Endothelial cell of umbilical vein (primary cell): ENCODE data around the gene BTBD10. TPM values are rescaled to one million over a fixed set of nuclear protein-coding genes. Genes with fewer than 3 reads are reported as not detected.

Experiments used
- BruUV-seq: library from RNA; stranded (reverse); fragments of 400-500 nt; replicated peaks from 2 replicates; lab custom pipeline; 2021; lab: Mats Ljungman, UMichigan
- CTCF ChIA-PET: fragments of 300-600, 350-600 bp; sonication (Branson Sonifier 250); formaldehyde crosslinking; loops from one replicate; lab custom pipeline; 2021; ENCODE audit warnings: antibody characterized with exemption, inconsistent platforms; lab: Charles Lee
- POLR2A ChIA-PET: fragments of 300-600, 350-600 bp; sonication (Branson Sonifier 250); formaldehyde crosslinking; loops from one replicate; lab custom pipeline; 2021; ENCODE audit warnings: antibody characterized with exemption, inconsistent platforms; lab: Charles Lee
- DNase-seq: peaks from one replicate; pipeline ENCODE4 v3.0.0-alpha.2; 2011; ENCODE audit warnings: low read depth, low spot score
- FAIRE-seq: peaks from 2 replicates; lab custom pipeline; 2011; peaks lifted over from hg19 to GRCh38; lab: Jason Lieb, UNC
- H2AFZ ChIP-seq: 2 replicates; pipeline ENCODE4 v1.6.0; 2012; ENCODE audit warnings: low read depth, low read length, control low read depth, inconsistent platforms
- H3K27ac ChIP-seq: 2 replicates; pipeline ENCODE4 v1.5.1; 2011; ENCODE audit warnings: low read depth, mild to moderate bottlenecking, control low read depth, low read length, moderate library complexity; ENCODE audit not compliant: insufficient read depth
- H3K27me3 ChIP-seq, 2 experiments: 2 replicates each; pipeline versions ENCODE4 v1.6.0 to v1.6.1; 2011; ENCODE audit warnings: low read length in 2 of 2, mixed read lengths in 1 of 2; ENCODE audit not compliant: control insufficient read depth in 2 of 2, insufficient read depth in 2 of 2
- H3K36me3 ChIP-seq, 2 experiments: 2 replicates in 1 of 2; 3 replicates in 1 of 2; pipeline ENCODE4 v1.5.1; 2011; ENCODE audit warnings: low read length in 2 of 2, mild to moderate bottlenecking in 1 of 2, moderate library complexity in 1 of 2; ENCODE audit not compliant: control insufficient read depth in 2 of 2, insufficient read depth in 2 of 2; ENCODE audit errors: extremely low read depth in 1 of 2
- H3K4me1 ChIP-seq: 3 replicates; pipeline ENCODE4 v1.5.1; 2011; ENCODE audit warnings: mild to moderate bottlenecking, low read length; ENCODE audit not compliant: control insufficient read depth, insufficient read depth; ENCODE audit errors: extremely low read depth
- H3K4me2 ChIP-seq: 2 replicates; pipeline ENCODE4 v1.6.1; 2011; ENCODE audit warnings: low read length, control low read depth, mixed read lengths; ENCODE audit not compliant: insufficient read depth
- H3K4me3 ChIP-seq, 3 experiments: fragments of 200-600 bp in 1 of 3; sonication (generic), shearing (Covaris generic) in 1 of 3; replicated peaks in 1 of 3; 2 replicates each; pipeline ENCODE4 v1.5.1; 2011 to 2016; ENCODE audit warnings: control low read depth in 3 of 3, low read length in 3 of 3, mild to moderate bottlenecking in 2 of 3, inconsistent platforms in 1 of 3, low read depth in 1 of 3, moderate library complexity in 1 of 3; ENCODE audit not compliant: insufficient read depth in 1 of 3
- H3K79me2 ChIP-seq: 2 replicates; pipeline ENCODE4 v1.6.0; 2012; ENCODE audit warnings: low read length, inconsistent platforms; ENCODE audit not compliant: control insufficient read depth, insufficient read depth
- H3K9ac ChIP-seq: replicated peaks from 2 replicates; pipeline ENCODE3; 2011; ENCODE audit warnings: low read length, control low read depth; ENCODE audit not compliant: insufficient read depth; ENCODE audit errors: extremely low read depth
- H3K9me1 ChIP-seq: replicated peaks from 3 replicates; pipeline ENCODE4 v1.6.0; 2011; ENCODE audit warnings: mild to moderate bottlenecking, low read length; ENCODE audit not compliant: control insufficient read depth, insufficient read depth; ENCODE audit errors: extremely low read depth
- H3K9me3 ChIP-seq: replicated peaks from 2 replicates; pipeline ENCODE4 v1.5.1; 2012; ENCODE audit warnings: low read length, inconsistent platforms; ENCODE audit not compliant: control insufficient read depth, insufficient read depth
- H4K20me1 ChIP-seq: replicated peaks from 2 replicates; pipeline ENCODE3; 2011; ENCODE audit warnings: mild to moderate bottlenecking, low read length; ENCODE audit not compliant: control insufficient read depth, insufficient read depth; ENCODE audit errors: extremely low read depth
- EZH2 ChIP-seq: IDR thresholded peaks from 2 replicates; pipeline ENCODE4 v1.6.1; 2012; ENCODE audit warnings: borderline replicate concordance, low read depth, mild to moderate bottlenecking, moderate library complexity, low read length, inconsistent platforms; ENCODE audit not compliant: severe bottlenecking
- FOS ChIP-seq: IDR thresholded peaks from 2 replicates; pipeline ENCODE4 v1.6.1; 2011; ENCODE audit warnings: mild to moderate bottlenecking, low read length, moderate library complexity, borderline replicate concordance; ENCODE audit not compliant: insufficient read depth
- GATA2 ChIP-seq: IDR thresholded peaks from 2 replicates; pipeline ENCODE4 v1.7.0; 2011; ENCODE audit warnings: low read depth, mild to moderate bottlenecking, moderate library complexity, mixed read lengths, low read length; ENCODE audit not compliant: insufficient read length, insufficient read depth
- JUN ChIP-seq: IDR thresholded peaks from 2 replicates; pipeline ENCODE4 v1.6.1; 2011; ENCODE audit warnings: borderline replicate concordance, low read depth; ENCODE audit not compliant: insufficient read length, insufficient read depth
- MYC ChIP-seq: IDR thresholded peaks from one replicate; pipeline ENCODE4 v1.6.1; 2011; ENCODE audit warnings: mild to moderate bottlenecking, low read depth, low read length
- POLR2A ChIP-seq: IDR thresholded peaks from 2 replicates; pipeline ENCODE4 v1.6.1; 2012; ENCODE audit warnings: low read depth, mild to moderate bottlenecking, control low read depth, low read length
- POLR2AphosphoS5 ChIP-seq: IDR thresholded peaks from 2 replicates; pipeline ENCODE4 v1.6.1; 2012; ENCODE audit warnings: low read depth, mild to moderate bottlenecking, control low read depth, low read length, moderate library complexity; ENCODE audit not compliant: insufficient read depth
- dilution Hi-C: fragments of 300-500 bp; cut with MboI; formaldehyde crosslinking; loops from one replicate; pipeline ENCODE4 v1.15.0; 2019; ENCODE audit warnings: low sequenced_read_pairs; ENCODE audit not compliant: extremely low pct_ligation_motif_present
- intact Hi-C: fragments of 100-400 bp; cut with micrococcal nuclease; formaldehyde crosslinking; loops from one replicate; pipeline ENCODE4 v1.10.0; 2022
- polyA plus RNA-seq, 4 experiments: library from polyadenylated mRNA; depleted of rRNA in 3 of 4; stranded (reverse) in 3 of 4; unstranded in 1 of 4; fragments of >200 nt; gene quantifications; 2 replicates each; pipeline versions ENCODE4 v1.2.1 to v1.2.3, GENCODE V29; 2011 to 2012; ENCODE audit warnings: missing spikeins in 1 of 4
- total RNA-seq: library from RNA; stranded (reverse); gene quantifications from 2 replicates; pipeline ENCODE4 v1.2.3, GENCODE V29; 2021
- TF ChIP-seq, protein P1 (sequence below), 2 donors: IDR thresholded peaks; 1 replicate in 1 of 2; 2 replicates in 1 of 2; pipeline ENCODE4 v1.5.1; 2011; ENCODE audit warnings: low read length in 2 of 2, mild to moderate bottlenecking in 2 of 2, moderate library complexity in 2 of 2, control low read depth in 1 of 2, inconsistent platforms in 1 of 2, low read depth in 1 of 2; ENCODE audit not compliant: insufficient read depth in 1 of 2; ENCODE audit errors: extremely low read depth in 1 of 2
- TF ChIP-seq, protein P2 (sequence below): IDR thresholded peaks from 2 replicates; pipeline ENCODE4 v1.6.1; 2011; ENCODE audit not compliant: insufficient read depth, insufficient read length

BTBD10 gene
- total and polyA plus RNA-seq, 2 donors (not counting 3 experiments of a cell fraction or from before 2014, with no cell fraction given) = 31.7 to 49.6 TPM

DNA sequence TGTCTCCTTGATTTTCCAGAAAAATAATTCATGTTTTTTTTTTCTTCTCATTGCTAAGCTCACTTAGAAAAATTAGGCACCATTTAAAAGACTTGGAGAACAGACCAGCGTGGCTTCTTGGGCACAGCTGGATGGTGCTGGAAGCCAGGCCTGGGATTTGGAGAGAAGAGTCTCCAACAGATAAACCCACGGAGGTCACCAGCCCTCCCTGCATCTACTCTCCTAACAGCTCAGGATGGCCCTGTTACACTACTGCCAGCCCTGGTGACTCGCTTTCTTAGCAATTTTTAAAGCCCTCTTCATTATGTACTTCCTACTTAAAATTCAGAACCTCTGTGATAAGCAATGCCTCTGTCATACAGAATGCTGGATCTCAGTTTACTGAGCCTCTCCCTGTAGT is 31.0 kb upstream of the BTBD10 start:
- Histone ChIP-seq H3K9me1 (no peaks in the 10 kb centered on the region), H3K27me3 (peaks cover 6 to 31% of the 10 kb centered on the region in 2 experiments), H3K79me2 (no peaks in the 10 kb centered on the region), H3K9me3 (no peaks in the 10 kb centered on the region), H3K36me3 (no peaks in the 10 kb centered on the region), H2AFZ (no peak overlapping the region), H3K4me3 (no peak overlapping the region), H3K4me1 (no peaks in the 10 kb centered on the region), H4K20me1 (no peaks in the 10 kb centered on the region), H3K27ac (no peak overlapping the region), H3K9ac (no peak overlapping the region), H3K4me2 (no peak overlapping the region)
- no peak for TF ChIP-seq MYC
- TF ChIP-seq POLR2AphosphoS5 = no peak
- no peak for TF ChIP-seq POLR2A
- TF ChIP-seq JUN = no peak
- TF ChIP-seq, protein P1, sequence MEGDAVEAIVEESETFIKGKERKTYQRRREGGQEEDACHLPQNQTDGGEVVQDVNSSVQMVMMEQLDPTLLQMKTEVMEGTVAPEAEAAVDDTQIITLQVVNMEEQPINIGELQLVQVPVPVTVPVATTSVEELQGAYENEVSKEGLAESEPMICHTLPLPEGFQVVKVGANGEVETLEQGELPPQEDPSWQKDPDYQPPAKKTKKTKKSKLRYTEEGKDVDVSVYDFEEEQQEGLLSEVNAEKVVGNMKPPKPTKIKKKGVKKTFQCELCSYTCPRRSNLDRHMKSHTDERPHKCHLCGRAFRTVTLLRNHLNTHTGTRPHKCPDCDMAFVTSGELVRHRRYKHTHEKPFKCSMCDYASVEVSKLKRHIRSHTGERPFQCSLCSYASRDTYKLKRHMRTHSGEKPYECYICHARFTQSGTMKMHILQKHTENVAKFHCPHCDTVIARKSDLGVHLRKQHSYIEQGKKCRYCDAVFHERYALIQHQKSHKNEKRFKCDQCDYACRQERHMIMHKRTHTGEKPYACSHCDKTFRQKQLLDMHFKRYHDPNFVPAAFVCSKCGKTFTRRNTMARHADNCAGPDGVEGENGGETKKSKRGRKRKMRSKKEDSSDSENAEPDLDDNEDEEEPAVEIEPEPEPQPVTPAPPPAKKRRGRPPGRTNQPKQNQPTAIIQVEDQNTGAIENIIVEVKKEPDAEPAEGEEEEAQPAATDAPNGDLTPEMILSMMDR (IDR thresholded peaks at IDR 0.05; ENCODE audit: extremely low read depth in 1 of 2, insufficient read depth in 1 of 2, low read depth in 1 of 2, low read length in 2 of 2) = no peak
- TF ChIP-seq, protein P2, sequence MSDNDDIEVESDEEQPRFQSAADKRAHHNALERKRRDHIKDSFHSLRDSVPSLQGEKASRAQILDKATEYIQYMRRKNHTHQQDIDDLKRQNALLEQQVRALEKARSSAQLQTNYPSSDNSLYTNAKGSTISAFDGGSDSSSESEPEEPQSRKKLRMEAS = no peak
- no peak for TF ChIP-seq FOS
- no peak for TF ChIP-seq EZH2
- TF ChIP-seq GATA2 = no peak
- no TSS peak for BruUV-seq
- ChIA-PET CTCF (interaction anchor here (3.0 kb wide), 1 partner anchor 9 kb away, joined by 10 read pairs; no protein-coding TSS in a partner anchor), POLR2A (no interaction called here)
- no peak for DNase-seq
- dilution Hi-C loops = no loop called here
- no peak for FAIRE-seq
- intact Hi-C loops = no loop called here
